T-helper 1 cell (primary cell): Measurements from ENCODE around the gene TEN1.
"Not testable (repeated sequence)": the region's sequence is repeated elsewhere in the genome, so short reads cannot be mapped to it uniquely, and the experiment has no call there.

Source experiments
- DNase-seq, 5 donors: peaks; one replicate each; pipeline ENCODE4 v3.0.0-alpha.2; 2012 to 2020

TEN1 gene

DNA sequence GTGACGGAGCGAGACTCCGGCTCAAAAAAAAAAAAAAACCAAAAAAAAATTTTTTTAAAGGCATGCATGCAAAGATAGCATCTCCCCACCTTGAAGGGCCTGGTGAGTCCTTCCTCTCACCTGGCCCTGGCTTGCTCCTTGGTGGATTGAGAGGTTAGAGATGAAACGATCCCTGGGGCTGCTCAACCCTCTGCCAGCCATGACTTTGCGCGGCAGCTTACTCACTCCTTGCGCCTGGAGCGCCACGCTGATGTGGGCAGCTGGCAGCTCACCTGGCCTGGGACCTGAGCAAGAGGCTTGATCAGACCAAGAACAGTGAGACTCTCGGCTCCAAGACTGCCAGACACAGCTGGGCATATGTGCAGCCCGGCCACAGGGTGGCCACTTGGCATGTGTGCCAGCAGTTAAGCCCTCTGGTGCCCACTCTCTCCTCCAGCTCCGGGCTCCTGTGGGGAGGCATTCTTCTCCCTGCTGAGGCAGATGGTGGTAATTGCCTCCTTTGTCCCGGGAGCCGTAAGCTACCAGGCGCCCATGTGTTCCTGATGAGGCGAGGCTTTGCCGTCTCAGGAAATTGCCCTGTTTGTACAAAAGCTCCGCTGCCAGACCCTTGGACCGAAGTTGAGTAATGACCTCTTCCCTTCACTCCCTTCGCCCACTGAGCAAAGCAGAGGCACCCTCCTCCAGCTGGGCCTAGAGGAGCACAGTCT is 53.2 kb downstream of the TEN1 start:
- no peak for DNase-seq

DNA sequence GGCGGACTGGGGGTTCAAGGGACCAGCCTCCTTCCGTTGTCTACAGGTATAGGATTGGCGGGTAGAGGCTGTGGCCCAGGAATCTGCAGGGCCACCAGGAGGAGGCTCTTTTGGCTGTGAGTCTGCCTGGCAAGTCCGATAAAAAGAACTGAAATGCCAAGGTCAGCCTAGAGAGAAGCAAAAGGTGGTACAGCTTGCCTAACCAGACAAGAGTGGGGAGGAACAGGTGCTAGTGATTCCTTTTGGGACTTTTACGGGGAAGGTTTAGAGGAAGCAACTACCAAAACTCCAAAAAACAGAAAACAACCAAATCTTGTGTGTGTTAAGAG is 53.7 kb downstream of the TEN1 start:
- DNase-seq, result no peak

DNA sequence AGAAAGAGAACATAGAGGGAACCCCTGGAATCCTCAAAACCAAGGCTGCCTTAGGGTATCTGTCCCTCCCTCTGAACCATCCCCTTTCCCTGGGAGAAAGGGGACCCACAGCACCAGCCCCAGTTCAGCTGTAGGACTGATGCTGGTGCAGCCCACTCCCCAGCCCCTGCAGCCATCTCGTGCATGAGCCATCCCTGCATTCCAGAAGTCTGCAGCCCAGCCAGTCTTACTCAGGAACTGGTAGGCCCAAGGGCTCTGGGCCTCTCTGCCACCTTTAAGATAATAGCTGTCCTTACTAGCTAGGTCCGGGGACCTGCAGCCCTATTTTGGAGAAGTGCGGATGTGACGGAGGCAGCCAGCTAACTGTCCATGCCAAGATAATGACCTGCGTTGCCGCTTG is 54.1 kb downstream of the TEN1 start:
- no peak for DNase-seq

DNA sequence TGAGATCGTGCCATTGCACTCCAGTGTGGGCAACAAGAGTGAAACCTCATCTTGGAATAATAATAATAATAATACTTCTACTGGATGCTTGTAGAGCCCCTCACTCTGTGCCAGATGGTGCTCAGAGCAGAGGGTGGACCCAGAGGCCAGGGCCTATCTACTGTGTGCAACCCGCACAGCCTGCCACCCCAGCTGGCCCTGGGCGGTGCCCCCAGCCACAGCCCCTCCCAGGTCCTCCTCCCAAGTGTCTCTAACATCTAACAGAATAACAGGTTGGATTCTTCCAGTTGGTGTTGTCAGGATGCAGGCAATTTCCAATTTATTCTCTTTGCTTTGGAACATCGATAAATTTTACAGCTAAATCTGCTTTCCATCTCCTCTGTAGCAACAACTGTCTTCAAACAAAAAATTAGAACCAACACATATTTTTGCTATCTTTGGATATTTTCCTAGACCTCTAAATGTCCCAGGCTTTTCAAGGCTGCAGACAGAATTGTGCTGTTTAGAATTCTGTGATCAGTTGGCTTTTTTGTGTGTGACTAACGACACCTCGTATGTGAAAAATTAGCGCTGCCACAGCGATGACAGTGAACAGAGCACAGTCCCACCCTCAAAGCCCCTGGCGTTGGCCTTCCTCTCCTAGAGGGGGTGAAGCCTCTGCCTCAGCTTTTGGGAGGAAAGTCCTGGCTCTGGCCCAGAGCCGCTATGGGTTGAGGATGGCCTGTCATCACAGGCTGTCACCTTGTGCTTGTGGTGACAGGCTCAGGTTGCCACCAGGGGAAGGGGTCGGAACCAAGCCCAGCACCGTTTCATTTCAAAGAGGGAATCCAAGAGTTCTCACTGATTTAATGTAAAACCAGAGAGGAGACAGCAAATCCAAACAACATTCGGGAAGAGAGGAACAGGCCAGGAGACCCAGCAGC is 55.6 kb downstream of the TEN1 start:
- DNase-seq, result no peak

DNA sequence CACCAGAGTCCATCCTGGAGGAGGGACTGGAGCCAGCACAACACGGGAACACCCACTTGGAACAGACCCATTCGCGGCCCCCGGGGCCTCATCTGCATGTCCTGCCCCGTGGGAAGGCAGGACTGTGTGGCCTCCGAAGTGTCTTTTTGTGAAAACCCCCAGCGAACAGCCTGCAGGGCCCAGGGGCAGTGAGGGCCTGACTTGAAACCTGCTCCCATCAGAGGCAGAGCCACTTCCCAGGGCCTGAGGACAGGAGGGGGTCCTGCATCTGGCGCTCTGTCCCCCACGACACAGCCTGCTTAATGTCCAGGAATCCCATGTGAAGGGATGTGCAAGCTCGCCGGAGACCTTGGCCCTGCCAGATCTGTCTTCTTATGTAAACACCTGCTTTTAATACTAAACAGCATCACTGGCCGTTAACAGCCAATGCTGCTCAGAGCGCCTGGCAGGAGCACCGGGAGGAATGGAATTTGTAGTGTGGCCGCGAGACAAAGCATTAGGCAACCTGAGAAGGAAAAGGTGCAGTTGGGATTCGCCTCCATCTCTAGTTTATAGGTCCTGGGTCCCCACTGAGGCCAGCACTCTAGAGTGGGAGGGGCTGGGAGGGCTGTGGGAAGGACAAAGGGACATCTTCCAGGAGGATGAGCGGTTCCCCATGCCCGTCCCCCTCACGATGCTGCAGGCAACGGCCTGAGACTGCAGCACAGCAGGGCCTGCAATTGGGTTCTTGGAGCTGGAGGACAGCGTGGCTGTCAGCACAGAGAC is 57.6 kb downstream of the TEN1 start:
- no peak for DNase-seq

DNA sequence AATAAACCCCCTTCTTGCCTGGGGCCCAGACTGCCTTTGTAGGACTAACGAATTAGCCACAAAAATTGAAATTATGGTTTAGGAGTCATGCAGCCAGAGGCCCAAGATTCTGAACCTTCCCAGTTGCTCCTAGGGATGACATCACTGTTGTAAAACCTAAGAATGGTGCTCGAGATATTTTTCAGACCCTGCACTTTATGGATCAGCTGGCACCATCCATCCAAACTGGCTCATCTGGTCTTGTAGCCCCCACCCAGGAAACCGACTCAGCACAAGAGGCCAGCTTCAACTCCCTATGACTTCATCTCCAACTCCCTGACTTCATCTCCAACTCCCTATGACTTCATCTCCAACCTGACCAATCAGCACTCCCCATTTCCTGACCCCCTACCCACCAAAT is 59.0 kb downstream of the TEN1 start:
- DNase-seq, result no peak

DNA sequence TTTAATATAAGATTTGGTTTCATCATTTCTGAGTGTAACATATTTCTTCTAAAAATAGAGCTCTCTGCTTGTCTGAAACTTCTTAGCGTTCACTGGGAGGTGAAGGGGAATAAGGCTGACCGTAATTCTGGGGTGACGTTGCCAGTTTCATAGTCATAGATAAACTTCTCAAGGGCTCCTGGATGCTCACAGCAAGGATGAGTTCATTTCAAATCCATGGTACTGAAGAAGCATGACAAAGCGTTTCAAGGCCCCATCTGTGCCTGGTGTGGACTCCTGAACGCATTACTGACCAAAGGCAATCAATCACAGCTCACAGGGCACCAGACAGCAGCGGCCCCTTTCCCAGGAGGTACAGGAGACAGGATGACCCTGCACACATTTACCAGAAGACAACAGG is 60.1 kb downstream of the TEN1 start:
- no peak for DNase-seq

DNA sequence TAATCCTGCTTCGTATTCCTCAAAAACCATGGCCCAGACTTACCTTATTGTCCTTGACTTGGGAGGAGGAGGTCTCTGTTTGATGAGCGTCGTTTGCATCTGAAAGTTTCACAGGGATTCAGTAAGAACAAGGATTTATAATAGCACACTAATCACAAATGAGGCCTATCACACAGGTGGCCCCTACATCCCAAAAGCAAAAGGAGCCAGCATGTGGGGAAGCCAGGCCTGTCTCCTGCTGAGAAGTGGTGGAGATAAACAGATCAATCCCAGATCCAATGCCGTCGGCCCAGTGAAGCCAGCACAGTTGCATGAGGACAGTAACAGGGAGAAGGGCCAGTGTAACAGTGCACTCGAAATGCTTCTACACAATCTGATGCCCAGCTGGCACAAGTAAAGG is 61.3 kb downstream of the TEN1 start:
- DNase-seq, result no peak

DNA sequence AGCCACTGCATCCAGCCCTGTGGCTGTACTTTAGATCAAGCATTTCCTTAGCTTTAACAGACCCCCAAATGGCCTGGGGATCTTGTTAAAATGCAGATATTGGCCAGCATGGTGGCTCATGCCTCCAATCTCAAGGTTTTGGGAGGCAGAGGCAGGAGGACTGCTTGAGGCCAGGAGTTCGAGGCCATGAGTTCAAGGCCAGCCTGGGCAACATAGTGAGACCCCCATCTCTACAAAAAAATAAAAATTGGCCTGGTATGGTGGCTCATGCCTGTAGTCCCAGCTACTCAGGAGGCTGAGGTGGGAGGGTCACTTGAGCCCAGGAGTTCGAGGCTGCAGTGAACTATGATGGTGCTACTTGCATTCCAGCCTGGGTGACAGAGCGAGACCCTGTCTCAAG is 63.8 kb downstream of the TEN1 start:
- not testable (repeated sequence) for DNase-seq

DNA sequence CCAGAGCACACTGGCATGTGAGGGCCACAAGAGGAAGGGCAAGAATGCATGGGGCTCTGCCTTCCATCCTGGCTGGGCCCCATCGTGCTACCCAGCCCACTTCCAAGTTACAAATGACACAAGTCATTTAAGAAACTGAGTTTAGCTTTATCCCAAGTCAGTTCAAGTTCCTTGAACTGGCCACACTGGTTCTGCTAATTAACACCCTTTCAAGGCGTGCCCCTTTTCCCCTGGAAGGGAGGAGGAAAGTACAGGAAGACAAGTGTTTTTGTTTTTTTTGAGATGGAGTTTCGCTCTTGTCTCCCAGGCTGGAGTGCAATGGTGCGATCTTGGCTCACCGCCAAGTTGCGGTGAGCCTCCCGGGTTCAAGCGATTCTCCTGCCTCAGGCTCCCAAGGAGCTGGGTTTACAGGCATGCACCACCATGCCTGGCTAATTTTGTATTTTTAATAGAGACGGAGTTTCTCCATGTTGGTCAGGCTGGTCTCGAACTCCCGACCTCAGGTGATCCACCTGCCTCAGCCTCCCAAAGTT is 65.5 kb downstream of the TEN1 start:
- DNase-seq, result not testable (repeated sequence)

DNA sequence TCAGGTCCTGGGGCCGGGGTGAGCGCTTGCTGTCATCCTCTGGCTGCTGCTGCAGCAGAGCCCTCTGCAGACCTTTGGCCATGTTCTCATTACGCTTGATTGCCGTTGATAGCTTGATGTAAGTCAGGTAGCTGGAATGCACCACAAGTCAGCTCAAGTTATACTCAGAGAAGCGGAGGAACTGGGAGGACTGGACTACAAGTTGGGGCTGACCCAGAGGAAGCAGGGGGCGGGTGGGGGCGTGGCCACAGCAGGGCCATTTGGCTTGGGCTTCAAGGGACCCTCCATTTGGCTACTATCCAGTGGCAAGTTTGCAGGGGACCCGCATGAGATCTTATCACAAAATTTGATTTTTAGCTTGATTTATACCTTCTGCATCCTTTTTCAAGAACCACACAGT is 67.0 kb downstream of the TEN1 start:
- DNase-seq, result no peak

DNA sequence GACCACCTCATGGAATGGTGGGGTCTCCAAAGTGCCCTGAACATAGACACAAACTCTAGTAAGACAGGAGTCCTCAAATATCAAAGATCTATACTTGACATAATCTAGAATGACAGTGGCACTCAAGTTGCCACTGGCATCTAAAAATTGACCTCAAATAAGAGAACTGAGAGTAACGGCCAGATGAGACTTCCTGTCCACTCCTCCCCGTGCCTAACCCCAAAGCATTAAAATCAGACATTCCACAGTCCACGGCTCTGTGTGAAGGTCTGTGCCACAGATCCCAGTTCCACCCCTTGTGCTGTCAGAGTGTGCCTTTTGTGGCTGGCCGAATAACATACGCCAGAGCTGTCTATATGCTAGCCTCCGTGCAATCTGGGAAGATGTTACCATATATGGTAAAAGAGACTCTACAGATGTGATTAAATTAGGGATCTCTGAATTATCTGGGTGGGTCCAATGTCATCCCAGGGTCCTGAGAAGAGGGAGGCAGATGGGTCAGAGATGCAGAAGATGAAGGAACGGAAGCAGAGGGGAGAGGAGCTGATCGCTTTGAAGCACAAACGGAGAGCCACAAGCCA is 69.1 kb downstream of the TEN1 start:
- no peak for DNase-seq

DNA sequence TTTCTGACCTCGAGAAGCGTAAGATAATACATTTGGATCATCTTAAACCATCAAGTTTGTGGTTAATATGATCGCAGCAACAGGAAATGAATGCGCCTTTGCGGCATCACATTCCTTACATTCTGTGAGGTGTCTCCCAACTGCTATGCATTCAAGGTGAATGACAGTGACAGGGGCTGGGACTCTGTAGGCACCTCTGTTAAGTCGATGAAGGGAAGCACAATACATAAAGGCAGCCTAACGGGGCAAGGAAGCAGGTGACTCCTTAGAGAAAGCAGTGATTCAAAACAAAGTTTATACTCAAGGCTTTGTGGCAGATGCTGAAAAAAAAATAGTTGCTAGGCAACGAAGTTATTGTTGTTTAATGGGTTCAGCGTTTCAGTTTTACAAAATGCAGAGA is 69.7 kb downstream of the TEN1 start:
- no peak for DNase-seq

DNA sequence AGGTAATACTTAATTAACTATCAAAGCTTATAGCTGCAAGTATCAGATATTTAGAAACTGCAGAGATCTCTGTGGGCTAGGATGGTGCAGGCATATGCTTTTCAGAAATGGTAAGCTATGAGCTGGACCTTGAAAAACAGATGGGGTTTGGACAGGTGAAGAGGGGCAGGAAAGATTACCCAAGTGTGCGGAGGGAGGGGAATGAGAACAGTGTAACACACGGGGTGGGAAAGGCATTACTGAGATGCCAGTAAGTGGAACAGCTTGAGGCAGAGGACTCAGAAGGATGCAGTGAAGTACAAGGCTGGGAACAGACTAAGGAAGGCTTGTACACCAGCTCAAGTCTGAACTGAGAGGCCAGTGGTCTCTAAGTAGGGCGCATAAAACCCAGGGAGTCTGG is 70.2 kb downstream of the TEN1 start:
- no peak for DNase-seq

DNA sequence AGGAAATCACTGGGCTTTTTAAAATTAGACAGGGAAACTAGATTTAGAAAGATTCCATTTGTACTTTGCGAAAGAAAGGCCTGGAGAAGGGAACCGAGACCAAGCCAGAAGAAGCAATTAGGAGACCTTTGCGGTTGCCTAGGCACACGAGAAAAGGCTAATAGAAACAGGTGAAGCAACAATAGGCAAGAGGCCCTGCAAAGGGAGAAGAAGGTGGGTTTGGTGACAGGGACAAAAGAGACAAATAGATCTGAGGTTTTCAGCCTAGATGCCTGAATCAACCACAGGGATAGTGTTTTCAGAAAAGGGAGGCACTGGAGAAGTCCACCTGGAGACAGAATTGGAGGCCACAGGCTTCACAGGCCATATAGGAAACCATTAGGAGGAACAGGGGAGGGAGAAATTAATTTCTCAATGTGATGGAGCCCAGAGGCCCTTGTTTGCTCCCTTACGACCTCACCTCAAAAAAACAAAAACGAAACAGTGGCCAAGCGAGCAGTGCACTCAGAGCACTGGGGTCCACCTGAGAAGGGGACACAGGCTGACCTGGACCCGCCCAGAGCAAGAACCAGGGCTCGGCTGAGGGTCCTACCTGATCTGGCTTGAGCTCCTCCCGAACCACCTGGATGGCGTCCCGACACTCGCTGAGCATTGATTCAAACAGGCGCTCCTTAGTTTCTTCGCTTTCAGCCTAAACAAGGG is 70.9 kb downstream of the TEN1 start:
- DNase-seq, result no peak
